Smooth muscle cell (in vitro differentiated cells): ENCODE data around the gene TRIM13. TPM values are rescaled to one million over a fixed set of nuclear protein-coding genes. Genes with fewer than 3 reads are reported as not detected.

Experiments used
- DNase-seq: peaks from one replicate; lab custom pipeline; 2025; ENCODE audit not compliant: unreplicated experiment; lab: John Stamatoyannopoulos, UW
- H2AFZ ChIP-seq: fragments of 200-600 bp; sonication (generic); 2 replicates; pipeline ENCODE4 v1.6.0; 2016; ENCODE audit warnings: antibody characterized with exemption, low read depth, mild to moderate bottlenecking
- H3F3A ChIP-seq: fragments of 200-600 bp; sonication (generic); 2 replicates; pipeline ENCODE4 v1.6.0; 2017; ENCODE audit warnings: antibody characterized with exemption, low read depth
- H3K27ac ChIP-seq: fragments of 200-600 bp; sonication (generic); 2 replicates; pipeline ENCODE4 v1.5.1; 2016; ENCODE audit warnings: low read depth, mild to moderate bottlenecking
- H3K27me3 ChIP-seq: fragments of 200-600 bp; sonication (generic); 2 replicates; pipeline ENCODE4 v1.6.1; 2016; ENCODE audit warnings: low read depth, mild to moderate bottlenecking
- H3K36me3 ChIP-seq: fragments of 200-600 bp; sonication (generic); 2 replicates; pipeline ENCODE4 v1.5.1; 2016; ENCODE audit warnings: low read depth
- H3K4me1 ChIP-seq: fragments of 200-600 bp; sonication (generic); 2 replicates; pipeline ENCODE4 v1.5.1; 2016; ENCODE audit warnings: low read depth
- H3K4me2 ChIP-seq: fragments of 200-600 bp; sonication (generic); 2 replicates; pipeline ENCODE4 v1.6.0; 2016; ENCODE audit warnings: mild to moderate bottlenecking
- H3K4me3 ChIP-seq: fragments of 200-600 bp; sonication (generic); 2 replicates; pipeline ENCODE4 v1.5.1; 2016; ENCODE audit warnings: mild to moderate bottlenecking
- H3K79me2 ChIP-seq: fragments of 200-600 bp; sonication (generic); 2 replicates; pipeline ENCODE4 v1.6.0; 2016; ENCODE audit warnings: low read depth, mild to moderate bottlenecking
- H3K9ac ChIP-seq: fragments of 200-600 bp; sonication (generic); 2 replicates; pipeline ENCODE4 v1.6.0; 2016; ENCODE audit warnings: low read depth
- H3K9me3 ChIP-seq: fragments of 200-600 bp; sonication (generic); replicated peaks from 2 replicates; pipeline ENCODE4 v1.5.1; 2016; ENCODE audit warnings: low read depth
- H4K20me1 ChIP-seq: fragments of 200-600 bp; sonication (generic); 2 replicates; pipeline ENCODE4 v1.6.0; 2016; ENCODE audit warnings: low read depth
- WGBS: methylation state at CpG from one replicate; pipeline ENCODE4 v1.1.7; 2016; ENCODE audit warnings: low lambda C conversion rate; 5-methylcytosine and 5-hydroxymethylcytosine counted together
- polyA plus RNA-seq: library from polyadenylated mRNA; unstranded; fragments of >200 nt; fragmentation: Nextera tagmentation; extraction: Ambion mirVana; gene quantifications from 2 replicates; pipeline ENCODE4 v1.2.1, GENCODE V29; 2016
- total RNA-seq: library from RNA; depleted of rRNA; stranded (reverse); fragments of >200 nt; gene quantifications from 2 replicates; pipeline ENCODE4 v1.2.3, GENCODE V29; 2014
- TF ChIP-seq, protein P1 (sequence below): fragments of 200-600 bp; sonication (generic); IDR thresholded peaks from 2 replicates; pipeline ENCODE4 v1.5.1; 2017; ENCODE audit warnings: borderline replicate concordance, mild to moderate bottlenecking, antibody characterized with exemption; ENCODE audit not compliant: insufficient read depth, poor library complexity, severe bottlenecking

TRIM13 gene
- total and polyA plus RNA-seq, 2 experiments from 2014 or later: 18.4 to 19.6 TPM

DNA sequence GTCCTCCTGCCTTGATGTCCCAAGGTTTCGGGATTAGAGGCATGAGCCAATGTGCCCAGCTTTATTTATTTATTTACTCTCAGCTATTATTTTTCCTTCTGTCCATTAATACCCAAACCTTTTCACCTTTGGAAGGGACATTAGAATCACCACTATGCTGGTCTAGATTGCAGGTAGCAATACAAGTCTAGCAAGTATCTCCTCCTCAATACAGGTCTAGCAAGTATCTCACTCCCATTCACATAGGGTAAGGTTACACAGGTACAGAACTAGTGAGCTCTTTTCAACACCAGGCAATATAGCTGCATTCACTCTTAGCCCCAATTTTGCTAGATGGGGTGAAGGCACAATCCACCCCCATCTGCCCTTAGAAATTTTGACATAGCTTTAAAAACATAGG lies 43.3 kb upstream of the TRIM13 start:
- no peaks in the 10 kb centered on the region for H3K9me3 ChIP-seq
- TF ChIP-seq, protein P1, sequence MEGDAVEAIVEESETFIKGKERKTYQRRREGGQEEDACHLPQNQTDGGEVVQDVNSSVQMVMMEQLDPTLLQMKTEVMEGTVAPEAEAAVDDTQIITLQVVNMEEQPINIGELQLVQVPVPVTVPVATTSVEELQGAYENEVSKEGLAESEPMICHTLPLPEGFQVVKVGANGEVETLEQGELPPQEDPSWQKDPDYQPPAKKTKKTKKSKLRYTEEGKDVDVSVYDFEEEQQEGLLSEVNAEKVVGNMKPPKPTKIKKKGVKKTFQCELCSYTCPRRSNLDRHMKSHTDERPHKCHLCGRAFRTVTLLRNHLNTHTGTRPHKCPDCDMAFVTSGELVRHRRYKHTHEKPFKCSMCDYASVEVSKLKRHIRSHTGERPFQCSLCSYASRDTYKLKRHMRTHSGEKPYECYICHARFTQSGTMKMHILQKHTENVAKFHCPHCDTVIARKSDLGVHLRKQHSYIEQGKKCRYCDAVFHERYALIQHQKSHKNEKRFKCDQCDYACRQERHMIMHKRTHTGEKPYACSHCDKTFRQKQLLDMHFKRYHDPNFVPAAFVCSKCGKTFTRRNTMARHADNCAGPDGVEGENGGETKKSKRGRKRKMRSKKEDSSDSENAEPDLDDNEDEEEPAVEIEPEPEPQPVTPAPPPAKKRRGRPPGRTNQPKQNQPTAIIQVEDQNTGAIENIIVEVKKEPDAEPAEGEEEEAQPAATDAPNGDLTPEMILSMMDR: no peak
- no peaks in the 10 kb centered on the region for H3K4me1 ChIP-seq
- no peaks in the 10 kb centered on the region for H3K36me3 ChIP-seq
- 100% methylated on average over 1 of the region's 1 CpG for WGBS
- no peaks in the 10 kb centered on the region for H4K20me1 ChIP-seq
- no peaks in the 10 kb centered on the region for H3K79me2 ChIP-seq
- DNase-seq: no peak
- no peak overlapping the region for H3K4me3 ChIP-seq
- no peak overlapping the region for H2AFZ ChIP-seq
- H3F3A ChIP-seq: no peaks in the 10 kb centered on the region
- H3K4me2 ChIP-seq: no peak overlapping the region
- no peaks in the 10 kb centered on the region for H3K27me3 ChIP-seq
- no peak overlapping the region for H3K9ac ChIP-seq
- no peak overlapping the region for H3K27ac ChIP-seq

DNA sequence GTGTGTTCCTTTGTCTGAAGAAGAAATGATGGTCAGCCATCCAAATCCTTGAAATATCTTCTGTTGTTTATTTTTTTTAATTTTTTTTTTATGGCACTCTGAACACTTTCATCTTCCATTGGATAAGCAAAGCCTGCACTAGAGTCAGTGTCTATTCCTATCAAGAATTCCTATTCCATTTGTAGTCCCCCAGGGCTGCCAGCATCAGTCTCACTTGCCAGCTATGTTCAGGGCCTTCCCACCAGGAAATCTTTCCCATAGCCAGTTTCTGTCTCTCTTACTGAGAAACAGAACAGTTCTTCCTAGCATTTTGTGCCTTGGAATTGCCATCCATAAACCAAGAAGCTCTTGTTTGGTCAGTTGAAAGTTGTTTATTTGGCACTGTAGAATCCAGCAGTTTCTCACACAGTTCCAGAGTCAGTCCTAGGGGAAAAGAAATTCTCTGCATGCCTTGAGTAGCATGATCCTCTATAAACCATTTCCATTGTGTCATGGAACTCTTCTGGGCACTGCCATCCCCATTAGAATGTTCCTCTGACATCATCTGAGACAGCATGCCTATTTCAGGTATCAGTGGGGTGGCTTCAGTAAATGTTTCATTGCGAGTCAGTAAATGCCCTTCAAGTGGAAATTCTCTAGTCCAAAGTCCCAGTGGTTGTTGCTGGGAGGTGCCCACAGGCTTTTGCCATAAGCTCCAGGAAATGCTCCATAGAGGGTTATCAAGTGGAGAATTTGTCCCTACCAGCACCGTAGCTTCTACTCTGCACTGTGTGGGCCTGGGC lies 42.0 kb upstream of the TRIM13 start:
- H3K4me3 ChIP-seq: no peak overlapping the region
- no peak overlapping the region for H3K27ac ChIP-seq
- H3K79me2 ChIP-seq: no peaks in the 10 kb centered on the region
- H4K20me1 ChIP-seq: no peaks in the 10 kb centered on the region
- no peaks in the 10 kb centered on the region for H3F3A ChIP-seq
- 81% methylated on average over 2 of the region's 2 CpGs for WGBS
- no peak overlapping the region for H2AFZ ChIP-seq
- no peak for DNase-seq
- TF ChIP-seq, protein P1: no peak
- no peaks in the 10 kb centered on the region for H3K27me3 ChIP-seq
- no peaks in the 10 kb centered on the region for H3K4me1 ChIP-seq
- no peaks in the 10 kb centered on the region for H3K9me3 ChIP-seq
- H3K4me2 ChIP-seq: no peak overlapping the region
- no peaks in the 10 kb centered on the region for H3K36me3 ChIP-seq
- H3K9ac ChIP-seq: no peak overlapping the region

DNA sequence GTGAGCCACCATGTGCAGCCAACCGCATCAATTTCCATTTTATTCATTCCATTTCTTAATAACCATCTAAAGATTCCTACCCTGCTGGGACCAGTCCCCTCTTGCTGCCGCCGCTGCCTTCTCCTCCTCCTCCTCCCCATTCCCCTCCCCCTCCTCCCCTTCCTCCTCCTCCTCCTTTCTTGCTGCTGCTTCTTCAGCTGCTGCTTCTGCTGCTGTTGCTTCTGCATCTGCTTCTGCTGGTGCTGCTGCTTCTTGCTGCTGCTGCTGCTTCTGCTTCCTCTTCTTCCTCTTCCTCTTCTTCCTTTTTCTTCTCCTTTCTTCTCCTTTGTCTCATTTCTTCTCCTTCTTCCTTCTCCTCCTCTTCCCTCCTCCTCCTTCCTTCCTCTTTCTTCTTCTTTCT lies 40.7 kb upstream of the TRIM13 start:
- Histone ChIP-seq H3K4me1 (no peaks in the 10 kb centered on the region), H3K9ac (no peak overlapping the region), H3K9me3 (no peaks in the 10 kb centered on the region), H4K20me1 (no peaks in the 10 kb centered on the region), H3K79me2 (no peaks in the 10 kb centered on the region), H2AFZ (no peak overlapping the region), H3K4me3 (no peak overlapping the region), H3K27me3 (no peaks in the 10 kb centered on the region), H3K27ac (no peak overlapping the region), H3K4me2 (no peak overlapping the region), H3K36me3 (no peaks in the 10 kb centered on the region), H3F3A (no peaks in the 10 kb centered on the region)
- WGBS: 96% methylated on average over 3 of the region's 3 CpGs
- TF ChIP-seq, protein P1: no peak
- no peak for DNase-seq

DNA sequence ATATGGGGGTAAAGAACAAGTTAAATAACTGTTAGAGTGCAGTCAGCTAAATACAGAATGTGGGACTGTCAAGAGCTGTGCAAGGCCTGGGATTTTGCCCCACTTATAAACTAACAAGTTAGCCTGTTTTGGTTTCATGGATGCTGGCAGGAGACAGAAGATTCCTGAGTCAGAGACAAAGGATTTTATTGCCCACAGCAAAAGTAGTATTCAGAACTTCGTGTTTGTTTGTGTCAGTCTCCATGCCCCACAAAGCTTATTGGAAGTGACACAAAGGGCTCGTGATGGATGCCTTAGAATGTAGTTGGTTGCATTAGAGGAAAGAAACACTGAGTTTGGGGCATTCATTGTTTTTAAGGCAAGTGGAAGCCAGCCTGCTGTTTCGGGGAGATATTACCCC lies 38.5 kb upstream of the TRIM13 start:
- no peaks in the 10 kb centered on the region for H3K9me3 ChIP-seq
- no peak overlapping the region for H3K4me2 ChIP-seq
- H3K36me3 ChIP-seq: no peaks in the 10 kb centered on the region
- H2AFZ ChIP-seq: no peak overlapping the region
- H3K27me3 ChIP-seq: no peaks in the 10 kb centered on the region
- H3K9ac ChIP-seq: no peak overlapping the region
- TF ChIP-seq, protein P1: no peak
- no peaks in the 10 kb centered on the region for H3F3A ChIP-seq
- no peaks in the 10 kb centered on the region for H4K20me1 ChIP-seq
- H3K27ac ChIP-seq: no peak overlapping the region
- 76% methylated on average over 3 of the region's 3 CpGs for WGBS
- no peak for DNase-seq
- H3K4me3 ChIP-seq: no peak overlapping the region
- no peaks in the 10 kb centered on the region for H3K4me1 ChIP-seq
- H3K79me2 ChIP-seq: no peaks in the 10 kb centered on the region
